HG02763 (cell line): ENCODE measurements around the gene CCDC92.

Experiments used
- ATAC-seq: cut with Tn5 transposase; IDR thresholded peaks from one replicate; pipeline ENCODE4 v1.9.1; 2021; ENCODE audit warnings: mild to moderate bottlenecking, moderate library complexity; ENCODE audit not compliant: unreplicated experiment

Gene CCDC92, protein sequence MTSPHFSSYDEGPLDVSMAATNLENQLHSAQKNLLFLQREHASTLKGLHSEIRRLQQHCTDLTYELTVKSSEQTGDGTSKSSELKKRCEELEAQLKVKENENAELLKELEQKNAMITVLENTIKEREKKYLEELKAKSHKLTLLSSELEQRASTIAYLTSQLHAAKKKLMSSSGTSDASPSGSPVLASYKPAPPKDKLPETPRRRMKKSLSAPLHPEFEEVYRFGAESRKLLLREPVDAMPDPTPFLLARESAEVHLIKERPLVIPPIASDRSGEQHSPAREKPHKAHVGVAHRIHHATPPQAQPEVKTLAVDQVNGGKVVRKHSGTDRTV

DNA sequence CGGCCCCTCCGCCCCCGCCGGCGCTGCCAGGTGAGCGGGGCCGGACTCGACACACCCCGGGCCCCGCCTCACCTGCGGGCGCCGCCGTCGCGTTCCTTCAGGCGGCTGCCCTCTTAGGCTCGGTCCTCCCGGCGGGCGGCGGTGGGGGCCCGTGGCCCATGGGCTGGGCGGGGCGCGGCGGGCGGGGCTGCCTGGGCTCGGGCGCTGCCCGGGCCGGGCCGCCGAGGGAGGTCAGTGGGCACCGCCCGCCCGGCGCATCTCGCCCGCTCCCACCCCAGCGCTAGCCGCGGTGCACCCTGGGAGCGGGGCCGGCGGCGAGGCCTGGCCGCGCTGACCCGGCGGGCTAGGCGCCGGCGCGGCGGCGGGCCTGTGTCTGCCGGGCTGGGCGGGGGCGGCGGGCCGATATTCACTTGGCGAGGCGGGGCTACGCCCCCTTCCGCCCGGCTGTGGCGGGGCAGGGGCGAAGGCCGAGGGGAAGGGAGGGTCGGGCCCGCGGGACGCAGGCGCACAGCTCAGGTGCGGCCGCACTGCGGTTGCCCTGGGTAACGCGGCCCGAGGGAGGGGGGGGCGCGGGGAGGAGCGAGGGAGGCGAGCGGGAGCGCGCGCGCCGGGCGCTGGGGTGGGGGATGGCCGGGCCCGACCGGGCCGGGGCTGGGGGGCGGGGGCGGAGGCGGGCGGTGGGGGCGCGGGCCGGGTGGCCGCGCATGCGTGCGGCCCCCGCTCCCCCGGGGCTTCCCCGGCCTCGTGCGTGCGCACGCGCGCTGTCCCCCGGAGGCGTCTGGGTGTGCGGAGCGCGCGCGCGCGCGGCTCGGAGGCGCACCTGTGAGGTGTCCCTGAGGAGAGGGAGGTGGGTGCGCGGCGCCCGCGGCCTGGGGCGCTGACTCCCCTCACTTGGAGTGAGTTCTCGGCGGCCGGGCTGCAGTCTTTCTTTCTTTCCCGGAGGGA, at the start of gene CCDC92, which contains the start of gene ZNF664:
Gene CCDC92 (minus strand): TSS at position 375 of the 945 bp plus-strand sequence. CDS start 28,526 bp downstream, outside the sequence.
Gene ZNF664 (plus strand): TSS at position 759 of the 945 bp plus-strand sequence. CDS start 38,930 bp downstream, outside the sequence.
- peak; percentile 78 for ATAC-seq

DNA sequence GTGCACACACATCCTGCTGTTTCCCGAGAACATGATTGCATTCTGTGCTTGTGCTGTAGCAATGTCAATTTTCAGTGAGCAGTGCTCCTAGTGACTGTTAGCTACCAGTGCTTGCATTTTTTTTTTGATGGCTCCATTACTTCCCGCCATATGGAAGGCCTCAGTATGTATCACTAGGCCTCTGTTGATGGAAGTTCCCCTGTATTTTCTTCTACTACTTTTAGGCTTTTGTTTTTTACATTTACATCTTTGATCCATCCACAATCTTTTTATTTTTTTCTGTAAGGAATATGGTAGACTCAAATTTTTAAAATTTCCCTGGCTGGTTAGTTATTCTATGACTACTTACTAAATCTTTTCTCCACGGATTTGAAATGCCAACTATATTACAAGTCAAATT, 49.5 kb upstream of the CCDC92 start:
- ATAC-seq: no peak

DNA sequence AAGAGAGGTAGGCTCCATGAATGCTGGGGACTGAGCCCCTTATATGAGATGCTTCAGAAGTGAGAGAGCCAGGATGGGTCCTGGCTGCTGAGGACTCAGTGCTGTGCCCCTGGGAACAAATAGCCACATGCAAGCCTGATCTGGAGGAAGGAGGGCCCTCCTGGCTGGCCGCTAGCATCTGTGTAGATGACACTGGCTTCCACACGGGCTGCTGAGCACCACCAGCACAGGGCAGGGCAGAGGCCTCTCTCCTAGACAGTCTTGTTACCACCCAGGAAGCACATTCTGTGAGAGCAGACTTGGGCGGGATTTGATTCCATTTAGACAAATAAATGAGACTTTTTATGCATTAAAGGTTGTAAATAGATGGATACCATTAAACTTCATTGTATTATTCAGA, 48.4 kb upstream of the CCDC92 start:
- ATAC-seq: no peak

DNA sequence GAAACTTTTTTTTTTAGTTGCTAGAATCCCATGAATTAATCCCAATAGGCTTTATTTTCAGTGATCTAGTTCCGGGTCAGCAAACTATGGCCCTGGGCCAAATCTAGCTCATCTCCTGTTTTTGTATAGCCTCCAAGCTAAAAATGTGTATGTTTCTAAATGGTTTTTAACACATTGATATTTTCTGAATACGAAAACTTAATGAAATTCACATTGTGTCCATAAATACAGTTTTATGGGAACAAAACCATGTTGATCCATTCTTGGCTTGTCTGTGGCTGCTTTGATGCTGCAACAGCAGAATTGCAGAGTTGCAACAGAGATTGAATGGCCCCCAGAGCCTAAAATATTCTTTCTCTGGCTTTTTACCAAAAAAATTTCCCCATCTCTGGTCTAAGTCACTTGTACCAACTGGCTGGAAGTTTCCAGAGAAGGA, 47.9 kb upstream of the CCDC92 start:
- no peak for ATAC-seq

DNA sequence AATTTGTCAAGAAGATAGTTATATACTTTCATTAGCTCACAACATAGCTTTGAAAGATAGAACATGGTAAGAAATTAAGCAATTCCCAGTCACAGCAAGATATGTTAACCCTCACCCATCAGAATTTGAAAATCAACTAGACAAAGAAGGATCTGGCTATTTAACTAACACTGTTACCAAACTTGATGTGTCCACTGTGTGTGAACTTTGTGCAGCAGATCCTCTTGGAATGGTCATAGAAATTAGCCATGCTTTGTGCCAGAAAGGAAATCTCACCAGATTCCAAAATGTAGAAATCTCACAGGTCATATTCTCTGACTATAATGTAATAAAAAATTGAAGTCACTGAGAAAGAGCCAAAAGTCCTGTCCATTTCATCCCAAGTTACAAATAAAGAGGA, 46.5 kb upstream of the CCDC92 start:
- no peak for ATAC-seq

DNA sequence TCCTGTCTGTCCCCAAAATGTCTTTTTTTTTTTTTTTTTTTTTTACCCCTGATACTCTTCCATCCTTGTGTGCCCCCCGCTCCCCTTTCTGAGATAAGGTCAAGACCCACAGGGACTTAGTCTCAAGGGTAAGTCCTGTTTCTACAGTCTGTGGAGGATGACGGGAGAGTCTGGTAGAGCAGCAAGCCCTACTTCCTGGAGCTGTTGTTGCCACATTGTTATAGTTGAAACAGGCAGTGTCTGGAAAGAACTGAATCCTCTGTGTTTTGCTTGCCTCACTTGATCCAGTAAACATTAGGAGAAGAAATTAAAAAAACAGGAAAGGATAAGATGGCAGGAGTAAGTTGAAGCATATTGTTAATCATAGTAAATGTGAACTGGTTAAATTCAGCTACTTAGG, 45.9 kb upstream of the CCDC92 start:
- no peak for ATAC-seq

DNA sequence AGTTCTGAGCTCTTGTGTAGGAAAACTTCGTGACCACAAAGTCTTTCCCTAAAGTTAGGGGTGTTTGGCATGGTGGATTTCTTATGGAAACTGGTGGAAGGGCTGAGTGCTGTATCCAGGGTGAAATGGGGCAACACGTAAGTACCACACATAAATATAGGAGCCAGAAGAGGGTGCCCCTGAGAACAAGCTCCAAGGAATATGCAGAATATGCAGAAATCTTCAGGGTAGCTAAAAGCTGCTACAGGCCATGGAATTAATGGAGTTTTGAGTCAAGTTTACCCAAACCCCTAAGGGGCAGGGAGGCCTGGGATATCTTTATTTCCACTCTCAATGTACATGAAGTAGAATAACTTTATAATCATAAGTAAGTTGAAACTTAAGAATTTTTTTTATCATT, 44.4 kb upstream of the CCDC92 start:
- no peak for ATAC-seq

DNA sequence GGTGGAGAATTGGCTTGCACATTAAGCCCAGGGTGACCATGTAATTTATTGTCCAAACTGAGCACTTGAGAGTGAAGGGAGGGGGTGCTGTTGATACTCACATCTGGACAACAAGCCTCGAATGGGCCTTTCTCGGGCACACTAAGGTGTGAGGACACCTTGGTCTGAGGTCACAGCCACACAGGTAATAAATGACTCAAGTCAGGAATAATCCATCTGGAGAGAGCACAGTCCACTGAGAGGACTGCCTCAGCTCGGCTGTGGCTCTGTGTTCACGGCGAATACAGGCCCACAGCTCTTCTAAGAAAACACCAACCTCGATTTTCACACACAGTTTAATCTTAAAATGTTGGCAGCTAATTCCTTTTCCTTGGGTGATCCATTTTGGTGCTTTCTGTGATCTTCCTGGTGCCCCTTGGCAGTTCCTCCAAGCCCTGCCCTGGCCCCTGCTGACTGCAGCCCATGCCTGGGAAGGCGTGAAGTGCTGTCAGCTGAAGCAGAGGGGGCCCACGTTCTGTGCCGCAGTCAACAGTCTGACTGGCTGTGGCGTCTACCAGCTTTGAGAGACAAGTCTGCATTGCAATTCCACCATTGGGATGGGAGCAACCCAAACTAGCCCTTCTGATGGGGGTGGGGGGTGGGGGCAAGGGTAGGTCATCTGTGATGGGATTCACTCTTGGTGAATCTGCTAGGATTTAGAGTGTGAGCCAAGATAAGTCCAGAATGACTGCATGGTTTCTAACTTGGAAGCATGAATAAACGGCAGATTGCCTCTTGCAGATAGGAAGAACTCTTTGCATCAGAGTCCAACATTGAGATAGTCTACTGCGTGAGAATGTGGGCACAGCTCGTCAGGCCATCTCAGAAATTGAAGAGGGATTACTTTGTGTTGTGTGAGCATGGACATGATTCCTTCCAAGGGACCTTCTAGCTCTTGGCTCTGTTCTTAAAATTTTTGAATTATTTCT, 43.1 kb upstream of the CCDC92 start:
- no peak for ATAC-seq

DNA sequence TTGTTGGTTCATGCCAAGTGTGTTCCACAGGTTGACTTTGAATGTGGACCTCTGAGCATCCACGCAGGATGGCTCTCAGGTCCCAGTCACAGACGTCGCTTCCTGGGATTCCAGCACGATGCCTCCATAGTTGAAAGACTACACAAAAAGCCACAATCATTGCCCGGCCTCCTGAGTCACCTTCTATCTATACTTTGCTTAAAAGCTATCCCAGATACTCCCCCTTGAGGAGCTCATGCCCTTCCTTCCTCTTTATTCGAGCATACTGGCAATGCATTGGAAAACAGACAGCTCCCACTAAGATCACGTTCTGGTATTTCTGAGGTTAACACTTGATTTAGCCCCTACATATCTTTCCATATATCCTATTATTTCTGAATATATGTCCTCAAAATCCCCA, 40.4 kb upstream of the CCDC92 start:
- no peak for ATAC-seq

DNA sequence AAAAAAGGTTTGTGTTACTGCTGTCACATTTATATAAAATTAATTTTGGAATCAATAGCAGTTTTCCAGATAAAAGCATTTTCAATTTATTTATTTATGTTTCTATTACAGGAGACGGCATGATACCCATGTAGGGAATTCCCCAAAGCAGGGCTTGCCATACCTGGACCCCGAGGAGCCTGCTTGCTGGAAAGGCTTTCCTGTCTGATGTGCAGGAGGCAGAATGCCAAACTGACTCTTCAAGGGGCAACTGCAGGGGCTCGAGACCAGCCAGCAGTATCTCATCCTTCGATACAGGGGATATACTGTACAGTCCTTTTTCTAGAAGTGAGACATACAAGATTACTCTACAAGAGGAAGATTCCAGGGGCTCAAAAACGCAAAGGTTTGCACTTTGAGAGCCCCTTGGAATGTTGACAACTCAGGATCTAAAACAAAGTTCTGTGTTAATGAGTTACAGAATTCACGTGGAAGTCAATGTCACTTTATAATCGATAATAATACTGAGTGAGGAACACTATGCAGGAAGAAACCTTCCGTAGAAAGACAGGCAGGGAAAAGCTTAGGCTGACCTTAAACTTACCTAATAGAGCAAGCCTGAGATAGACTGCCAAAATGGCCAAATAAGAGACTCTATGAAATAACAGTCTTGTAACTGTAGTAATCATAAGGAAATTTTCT, 38.9 kb upstream of the CCDC92 start:
- no peak for ATAC-seq

DNA sequence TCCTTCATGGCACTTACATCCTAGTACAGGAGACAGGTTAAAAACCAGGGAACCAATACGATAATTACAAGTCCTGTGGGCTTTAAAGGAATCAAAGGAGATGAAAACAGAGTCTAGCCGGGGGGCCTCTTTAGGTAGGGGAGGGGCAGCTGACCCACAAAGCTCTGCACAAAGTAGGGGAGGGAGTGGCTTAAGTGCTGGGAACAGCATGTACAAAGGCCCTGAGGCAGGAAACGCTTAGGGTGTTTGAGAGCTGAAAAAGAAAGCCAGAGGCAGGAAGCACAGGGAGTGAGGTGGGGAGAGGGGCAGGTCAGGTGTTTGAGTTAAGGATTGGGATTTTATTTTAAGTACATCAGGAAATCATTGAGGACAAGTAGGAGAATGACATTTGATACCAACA, 38.1 kb upstream of the CCDC92 start:
- ATAC-seq: no peak

DNA sequence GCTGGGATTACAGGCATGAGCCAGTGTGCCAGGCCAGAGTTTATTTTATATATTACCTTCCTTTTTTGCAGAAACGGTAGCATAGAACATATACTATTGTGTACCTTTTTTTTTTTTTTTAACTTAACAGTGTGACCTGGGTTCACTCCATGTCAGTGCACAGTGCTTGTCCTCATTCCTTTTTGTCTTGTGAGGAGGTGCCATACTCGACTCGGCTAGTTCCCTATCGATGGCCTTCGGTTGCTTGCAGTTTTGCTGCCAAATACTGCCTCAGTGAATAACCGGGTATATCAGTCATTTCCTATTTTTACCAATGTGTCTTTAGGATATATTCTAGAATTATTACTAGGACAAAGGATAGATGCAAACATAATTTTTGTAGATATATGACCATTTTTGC, 37.1 kb upstream of the CCDC92 start:
- no peak for ATAC-seq

DNA sequence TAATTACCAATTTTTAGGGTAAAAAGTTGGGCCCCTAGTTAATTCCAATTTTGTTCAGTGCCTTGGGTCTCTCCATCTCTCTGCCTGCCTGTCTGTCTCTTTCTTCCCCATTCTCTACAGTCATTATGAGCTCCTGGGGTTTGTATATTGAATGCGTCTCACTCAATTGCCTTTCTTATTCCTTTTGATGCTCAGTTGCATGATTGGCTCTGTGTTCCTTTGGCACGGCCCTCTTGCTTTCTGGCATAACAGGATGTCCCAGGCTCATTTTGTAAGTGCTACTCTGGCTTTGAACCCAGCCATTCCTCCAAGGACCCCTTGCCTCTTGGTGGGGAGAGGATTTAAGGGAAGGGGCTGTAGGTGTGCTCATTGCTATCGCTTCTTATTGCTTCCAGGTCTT, 36.0 kb upstream of the CCDC92 start:
- no peak for ATAC-seq

DNA sequence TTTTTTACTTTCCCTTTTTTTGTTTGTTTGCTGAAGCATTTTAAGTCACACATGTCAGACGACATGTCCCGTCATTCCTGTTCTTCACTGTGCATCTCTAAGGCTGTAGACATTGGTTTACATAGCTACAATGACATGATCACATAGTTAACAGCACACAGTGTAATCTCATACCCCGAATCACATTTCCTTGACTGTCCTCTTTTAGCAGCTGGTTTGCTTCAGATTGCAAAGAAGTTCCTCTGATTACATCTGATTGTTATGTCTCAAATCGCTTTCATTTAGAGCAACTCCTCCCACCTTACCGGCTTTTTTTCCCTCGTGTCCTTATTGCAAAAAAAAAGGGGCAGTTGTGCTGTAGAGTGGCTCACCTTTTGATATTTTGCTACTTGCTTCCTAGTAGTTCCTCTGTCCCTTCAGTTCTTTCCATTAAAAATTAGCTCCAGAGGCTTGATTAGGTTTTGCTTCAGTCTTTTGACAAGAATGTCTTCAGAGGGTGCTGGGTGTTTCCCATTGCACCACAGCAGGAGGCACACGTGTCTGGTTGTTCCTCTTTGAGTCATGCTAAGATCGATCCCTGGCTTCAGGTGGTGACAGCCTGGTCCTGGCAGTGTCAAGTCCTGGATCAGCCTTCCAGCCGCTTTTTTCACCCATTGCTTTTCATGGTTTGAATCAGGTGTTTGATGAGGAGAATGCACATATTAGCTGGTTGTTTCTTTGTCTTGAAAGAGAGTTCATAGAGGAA, 35.4 kb upstream of the CCDC92 start:
- ATAC-seq: no peak

DNA sequence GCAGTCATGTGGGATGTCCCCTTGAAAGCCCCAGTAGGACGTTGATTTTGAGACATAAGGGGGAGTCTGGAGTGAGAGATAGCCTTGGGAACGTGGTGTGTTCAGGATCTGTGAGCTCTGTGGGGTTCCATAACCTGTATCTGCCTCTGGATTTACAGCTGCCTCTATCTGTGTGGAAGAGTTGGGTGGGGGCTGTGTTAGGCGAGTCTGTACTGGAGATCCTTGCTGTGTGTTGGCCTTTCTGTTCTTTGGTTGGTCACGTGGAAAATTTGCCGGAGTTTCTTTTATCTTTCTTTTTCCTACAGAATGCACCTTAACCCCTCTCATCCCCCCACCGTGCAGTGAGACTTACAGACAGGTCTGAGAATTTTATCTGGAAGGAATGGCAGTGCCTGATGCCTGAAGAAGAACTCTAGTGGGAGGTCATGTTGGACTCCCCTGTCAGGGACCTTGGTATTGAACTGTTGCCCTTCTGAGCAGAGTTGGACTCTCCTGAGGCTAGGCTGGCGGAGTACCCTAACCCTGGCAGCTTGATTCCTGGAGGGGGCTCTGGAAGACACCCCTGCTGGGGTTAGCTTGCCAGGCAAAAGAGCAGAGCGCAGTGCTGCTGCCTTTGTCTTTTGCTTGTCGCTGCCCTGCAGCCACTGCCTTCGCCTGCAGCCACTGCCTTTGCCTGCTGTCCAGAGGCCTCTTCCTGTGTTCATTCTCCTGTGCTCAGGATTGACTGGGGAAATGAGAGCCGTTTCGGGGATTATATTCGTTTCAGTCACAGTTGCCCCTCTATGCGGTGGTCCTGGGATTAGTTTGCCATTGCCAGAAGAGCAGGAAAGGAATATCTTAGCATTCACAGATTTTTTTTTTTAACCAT, 34.4 kb upstream of the CCDC92 start:
- no peak for ATAC-seq

DNA sequence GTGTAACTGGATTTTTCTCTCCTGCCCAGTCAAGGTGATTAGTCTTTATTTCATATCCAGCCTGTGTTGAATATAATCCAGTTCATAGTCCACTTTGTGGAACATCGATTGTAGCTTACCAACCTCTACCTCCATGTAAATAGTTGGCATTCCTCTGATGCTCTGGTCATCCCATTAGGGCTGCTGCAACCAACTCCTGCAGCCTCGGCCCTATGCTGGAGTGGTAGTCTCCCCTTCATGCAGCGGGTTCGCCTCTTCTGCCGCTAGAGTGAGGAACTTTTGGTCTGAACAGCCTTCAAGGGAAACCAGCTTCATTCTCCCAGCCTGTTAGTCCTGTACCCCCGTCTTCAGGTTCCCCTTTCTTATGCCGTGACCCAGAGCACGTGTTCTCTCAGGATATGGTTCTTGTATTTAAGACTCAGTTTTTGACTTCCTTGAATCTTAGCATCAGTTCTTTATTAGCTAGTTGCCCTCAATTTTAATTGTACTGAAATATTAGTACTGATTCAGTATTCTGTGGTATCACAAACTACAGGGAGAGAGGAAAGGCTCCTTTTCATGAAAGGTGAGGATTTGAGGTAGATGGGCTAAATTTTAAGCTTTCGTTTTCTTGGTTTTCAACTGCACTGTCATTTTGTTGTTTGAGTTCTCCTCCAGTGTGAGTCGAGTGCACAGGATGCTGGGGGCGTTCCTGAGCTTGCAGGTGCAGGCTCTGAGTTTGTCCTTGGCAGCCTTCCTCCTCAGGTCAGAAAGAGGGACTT, 33.6 kb upstream of the CCDC92 start:
- ATAC-seq: peak; percentile 44

DNA sequence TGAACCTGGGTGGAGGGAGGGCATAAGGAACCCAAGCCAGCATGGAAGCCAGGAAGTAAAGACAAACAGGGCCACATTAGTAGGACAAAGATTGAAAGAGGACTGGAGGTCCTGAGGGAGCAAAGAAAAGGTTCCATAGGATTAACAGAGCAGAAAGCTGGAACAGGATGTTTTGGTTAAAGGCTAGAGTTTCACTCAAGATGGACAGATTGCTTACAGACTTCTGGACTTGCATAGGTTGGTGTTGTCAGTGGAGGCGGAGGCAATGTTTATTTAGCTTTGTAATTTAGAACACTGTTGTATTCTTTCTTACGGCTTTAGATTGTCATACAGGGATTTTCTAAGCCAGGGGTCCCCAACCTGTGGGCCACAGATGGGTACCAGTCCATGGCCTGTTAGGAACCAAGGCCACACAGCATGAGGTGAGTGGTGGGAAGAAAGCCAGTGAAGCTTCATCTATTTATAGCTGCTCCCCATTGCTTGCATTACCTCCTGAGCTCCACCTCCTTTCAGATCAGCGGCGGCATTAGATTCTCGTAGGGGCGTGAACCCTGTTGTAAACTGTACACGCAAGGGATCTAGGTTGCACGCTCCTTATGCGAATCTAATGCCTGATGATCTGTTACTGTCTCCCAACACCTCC, 31.7 kb upstream of the CCDC92 start:
- ATAC-seq: no peak
